Neural progenitor cell (in vitro differentiated cells): Measurements from ENCODE around the gene SNX11. TPM values are rescaled to one million over a fixed set of nuclear protein-coding genes. Genes with fewer than 3 reads are reported as not detected.

Source experiments
- DNase-seq: peaks from one replicate; pipeline ENCODE4 v3.0.0-alpha.2; 2016; ENCODE audit warnings: low spot score
- H2AFZ ChIP-seq: fragments of 200-600 bp; sonication (generic); replicated peaks from 2 replicates; pipeline ENCODE4 v1.6.1; 2016; ENCODE audit warnings: antibody characterized with exemption
- H3F3A ChIP-seq: fragments of 200-600 bp; sonication (generic); 2 replicates; pipeline ENCODE4 v1.6.1; 2016; ENCODE audit warnings: antibody characterized with exemption, low read depth
- H3K27ac ChIP-seq: fragments of 200-600 bp; sonication (generic); 2 replicates; pipeline ENCODE4 v1.5.1; 2016; ENCODE audit warnings: mild to moderate bottlenecking
- H3K27me3 ChIP-seq: fragments of 200-600 bp; sonication (generic); 2 replicates; pipeline ENCODE4 v1.6.1; 2016; ENCODE audit warnings: mild to moderate bottlenecking, moderate library complexity
- H3K36me3 ChIP-seq: fragments of 200-600 bp; sonication (generic); 2 replicates; pipeline ENCODE4 v1.5.1; 2016
- H3K4me1 ChIP-seq: fragments of 200-600 bp; sonication (generic); 2 replicates; pipeline ENCODE4 v1.6.1; 2016; ENCODE audit warnings: mixed run types
- H3K4me2 ChIP-seq: fragments of 200-600 bp; sonication (generic); 2 replicates; pipeline ENCODE4 v1.6.1; 2016
- H3K4me3 ChIP-seq: fragments of 200-600 bp; sonication (generic); 2 replicates; pipeline ENCODE4 v1.5.1; 2016
- H3K79me2 ChIP-seq: fragments of 200-600 bp; sonication (generic); 2 replicates; pipeline ENCODE4 v1.6.1; 2016; ENCODE audit warnings: low read depth
- H3K9ac ChIP-seq: fragments of 200-600 bp; sonication (generic); 2 replicates; pipeline ENCODE4 v1.6.1; 2016
- H3K9me3 ChIP-seq: fragments of 200-600 bp; sonication (generic); 2 replicates; pipeline ENCODE4 v1.5.1; 2016; ENCODE audit warnings: low read depth
- H4K20me1 ChIP-seq: fragments of 200-600 bp; sonication (generic); 2 replicates; pipeline ENCODE4 v1.6.1; 2016; ENCODE audit warnings: low read depth
- H3K27ac Mint-ChIP-seq: 3 replicates; pipeline ENCODE4 v1.8.0; 2021; ENCODE audit warnings: mixed read lengths
- H3K27me3 Mint-ChIP-seq: 2 replicates; pipeline ENCODE4 v1.8.0; 2022; ENCODE audit warnings: low read depth, mild to moderate bottlenecking, inconsistent platforms, moderate library complexity, mixed read lengths; ENCODE audit not compliant: insufficient read depth
- H3K36me3 Mint-ChIP-seq: 3 replicates; pipeline ENCODE4 v1.8.0; 2021; ENCODE audit warnings: mixed read lengths
- H3K4me1 Mint-ChIP-seq: 3 replicates; pipeline ENCODE4 v1.8.0; 2021; ENCODE audit warnings: mixed read lengths
- H3K4me3 Mint-ChIP-seq: 3 replicates; pipeline ENCODE4 v1.8.0; 2021; ENCODE audit warnings: mild to moderate bottlenecking, moderate library complexity, mixed read lengths
- H3K9me3 Mint-ChIP-seq: 3 replicates; pipeline ENCODE4 v1.8.0; 2020; ENCODE audit warnings: mixed read lengths
- CTCF ChIP-seq: fragments of 200-600 bp; sonication (generic); IDR thresholded peaks from 2 replicates; pipeline ENCODE4 v1.5.1; 2017; ENCODE audit warnings: antibody characterized with exemption, mild to moderate bottlenecking
- EZH2 ChIP-seq: fragments of 200-600 bp; sonication (generic); IDR thresholded peaks from 2 replicates; pipeline ENCODE4 v1.6.1; 2017; ENCODE audit warnings: antibody characterized with exemption, mild to moderate bottlenecking, moderate library complexity
- EZH2phosphoT487 ChIP-seq: fragments of 200-600 bp; sonication (generic); IDR thresholded peaks from 2 replicates; pipeline ENCODE4 v1.6.1; 2017; ENCODE audit warnings: antibody characterized with exemption
- total RNA-seq: library from RNA; depleted of rRNA; stranded (reverse); fragments of >200 nt; gene quantifications from 2 replicates; pipeline ENCODE4 v1.2.3, GENCODE V29; 2015; ENCODE audit warnings: low replicate concordance

Gene SNX11
- total RNA-seq, 1 donor from 2014 or later, result 23.4 TPM

- H4K20me1 ChIP-seq, result no peaks in the 10 kb centered on the region
- H3K27ac ChIP-seq, result no peak overlapping the region
- no peaks in the 10 kb centered on the region for H3K9me3 ChIP-seq
- H3K36me3 ChIP-seq, result no peaks in the 10 kb centered on the region
- peaks cover 37% of the 10 kb centered on the region for H3K79me2 ChIP-seq
- no peaks in the 10 kb centered on the region for H3K27me3 Mint-ChIP-seq
- H3K9me3 Mint-ChIP-seq, result peaks cover 2% of the 10 kb centered on the region
- TF ChIP-seq EZH2phosphoT487 (no peak), CTCF (no peak), EZH2 (no peak)
- peak overlapping the region; percentile 95 for H2AFZ ChIP-seq
- peak overlapping the region; percentile 98 for H3K4me3 Mint-ChIP-seq
- no peak overlapping the region for H3K27ac Mint-ChIP-seq
- no peak for DNase-seq
- H3K4me1 ChIP-seq, result peaks cover 7% of the 10 kb centered on the region
- peak overlapping the region; percentile 59 for H3K4me3 ChIP-seq
- peaks cover 18% of the 10 kb centered on the region for H3K4me1 Mint-ChIP-seq
- no peaks in the 10 kb centered on the region for H3K27me3 ChIP-seq
- H3F3A ChIP-seq, result peaks cover 35% of the 10 kb centered on the region
- H3K36me3 Mint-ChIP-seq, result no peaks in the 10 kb centered on the region
- peak overlapping the region; percentile 86 for H3K4me2 ChIP-seq
- H3K9ac ChIP-seq, result no peak overlapping the region
Measured at GRCh38 chr17:48106802-48107136, 797 bp upstream of the SNX11 start.

DNA sequence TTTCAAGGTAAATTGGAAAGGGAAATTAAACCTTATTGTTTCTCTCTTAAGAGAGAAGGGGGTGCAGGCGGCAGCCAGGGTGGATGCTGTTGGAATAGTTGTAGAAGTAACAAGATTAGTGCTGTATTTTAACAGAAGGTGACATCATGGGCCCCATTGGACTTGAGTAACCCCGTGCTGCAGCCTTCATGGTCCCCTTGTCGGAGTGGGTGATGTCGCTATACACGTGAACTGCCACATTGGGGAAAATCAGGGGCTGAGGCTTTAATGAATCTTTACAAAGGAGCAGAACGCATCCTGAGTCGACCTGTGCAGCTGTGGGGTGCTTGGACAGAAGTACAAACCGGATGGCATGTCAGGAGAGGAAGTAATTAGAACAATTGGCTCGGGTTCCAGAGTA, 3.2 kb downstream of the SNX11 start:
- H3K27me3 ChIP-seq, result no peaks in the 10 kb centered on the region
- no peak overlapping the region for H3K4me3 ChIP-seq
- no peak for DNase-seq
- no peaks in the 10 kb centered on the region for H3K9me3 ChIP-seq
- Mint-ChIP-seq H3K36me3 (no peaks in the 10 kb centered on the region), H3K4me1 (peaks cover 14% of the 10 kb centered on the region), H3K27me3 (peaks cover 3% of the 10 kb centered on the region), H3K27ac (no peak overlapping the region), H3K9me3 (no peaks in the 10 kb centered on the region), H3K4me3 (no peak overlapping the region)
- no peaks in the 10 kb centered on the region for H3K36me3 ChIP-seq
- peaks cover 45% of the 10 kb centered on the region for H3K79me2 ChIP-seq
- H3K4me2 ChIP-seq, result no peak overlapping the region
- TF ChIP-seq CTCF (no peak), EZH2phosphoT487 (no peak), EZH2 (no peak)
- H3K4me1 ChIP-seq, result peaks cover 7% of the 10 kb centered on the region
- H3K27ac ChIP-seq, result no peak overlapping the region
- H3K9ac ChIP-seq, result no peak overlapping the region
- H4K20me1 ChIP-seq, result no peaks in the 10 kb centered on the region
- peaks cover 26% of the 10 kb centered on the region for H3F3A ChIP-seq
- no peak overlapping the region for H2AFZ ChIP-seq

DNA sequence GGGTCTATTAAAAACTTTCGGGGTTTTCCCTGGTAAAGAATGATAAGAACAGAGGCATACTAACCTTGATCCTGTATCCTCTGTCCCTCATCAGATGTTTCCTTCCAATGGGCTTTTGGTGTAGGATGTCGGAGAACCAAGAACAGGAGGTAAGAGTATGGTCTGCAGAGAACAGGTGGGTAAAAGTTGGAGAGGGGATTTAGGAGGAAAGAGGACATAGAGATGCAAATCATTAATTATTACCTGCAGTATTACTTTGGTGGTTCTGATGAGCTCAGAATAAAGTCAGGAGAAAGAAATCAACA, 4.3 kb downstream of the SNX11 start:
- Histone ChIP-seq H3F3A (peaks cover 17% of the 10 kb centered on the region), H3K27ac (no peak overlapping the region)

More for the DNA sequence above, 4.3 kb downstream of the SNX11 start:
- Histone ChIP-seq H3K9ac (no peak overlapping the region), H3K4me1 (peaks cover 7% of the 10 kb centered on the region), H3K4me2 (no peak overlapping the region), H4K20me1 (no peaks in the 10 kb centered on the region), H3K4me3 (no peak overlapping the region), H3K9me3 (no peaks in the 10 kb centered on the region), H3K36me3 (no peaks in the 10 kb centered on the region), H2AFZ (no peak overlapping the region), H3K79me2 (peaks cover 45% of the 10 kb centered on the region), H3K27me3 (no peaks in the 10 kb centered on the region)
- Mint-ChIP-seq H3K9me3 (no peaks in the 10 kb centered on the region), H3K36me3 (no peaks in the 10 kb centered on the region), H3K27ac (no peak overlapping the region), H3K27me3 (peaks cover 3% of the 10 kb centered on the region), H3K4me1 (peaks cover 12% of the 10 kb centered on the region), H3K4me3 (no peak overlapping the region)
- TF ChIP-seq CTCF (no peak), EZH2 (no peak)
- DNase-seq, result no peak
